Measurements from ENCODE around the gene TEAD2.

DNA sequence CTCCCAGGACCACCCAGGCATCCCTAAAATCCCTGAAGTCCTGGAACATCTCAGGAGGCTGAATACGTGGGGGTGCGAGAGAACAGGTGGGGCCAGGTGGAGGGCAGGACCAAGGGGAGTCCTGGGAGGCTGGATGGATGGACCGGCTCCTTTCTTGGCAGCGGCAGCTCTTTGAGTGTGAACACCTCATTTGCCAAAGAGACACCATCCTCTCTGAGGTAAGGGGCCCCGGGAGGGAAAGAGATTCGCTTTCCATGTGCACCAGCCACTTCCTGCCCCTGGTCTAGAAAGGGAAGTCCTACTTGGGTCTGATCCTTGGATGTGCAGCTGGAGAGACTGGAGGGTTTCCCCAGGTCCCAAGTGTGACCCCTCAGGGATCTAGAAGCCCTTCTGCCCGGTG lies 44.9 kb upstream of the TEAD2 start:
- TF ChIP-seq TCF12 (IDR thresholded peaks at IDR 0.05; ENCODE audit: low read depth, low read length) (no peak), ZNF384 (IDR thresholded peaks at IDR 0.05; ENCODE audit: borderline replicate concordance, low read depth, low read length) (no peak), POLR2AphosphoS5 (IDR thresholded peaks at IDR 0.05; ENCODE audit: low read length) (no peak), HCFC1 (IDR thresholded peaks at IDR 0.05; ENCODE audit: low read length) (no peak), SP1 (IDR thresholded peaks at IDR 0.05; ENCODE audit: low read depth, low read length) (no peak), RAD51 (IDR thresholded peaks at IDR 0.05) (no peak), NFIC (IDR thresholded peaks at IDR 0.05; ENCODE audit: low read depth, low read length) (no peak)
- TF ChIP-seq, protein P1, sequence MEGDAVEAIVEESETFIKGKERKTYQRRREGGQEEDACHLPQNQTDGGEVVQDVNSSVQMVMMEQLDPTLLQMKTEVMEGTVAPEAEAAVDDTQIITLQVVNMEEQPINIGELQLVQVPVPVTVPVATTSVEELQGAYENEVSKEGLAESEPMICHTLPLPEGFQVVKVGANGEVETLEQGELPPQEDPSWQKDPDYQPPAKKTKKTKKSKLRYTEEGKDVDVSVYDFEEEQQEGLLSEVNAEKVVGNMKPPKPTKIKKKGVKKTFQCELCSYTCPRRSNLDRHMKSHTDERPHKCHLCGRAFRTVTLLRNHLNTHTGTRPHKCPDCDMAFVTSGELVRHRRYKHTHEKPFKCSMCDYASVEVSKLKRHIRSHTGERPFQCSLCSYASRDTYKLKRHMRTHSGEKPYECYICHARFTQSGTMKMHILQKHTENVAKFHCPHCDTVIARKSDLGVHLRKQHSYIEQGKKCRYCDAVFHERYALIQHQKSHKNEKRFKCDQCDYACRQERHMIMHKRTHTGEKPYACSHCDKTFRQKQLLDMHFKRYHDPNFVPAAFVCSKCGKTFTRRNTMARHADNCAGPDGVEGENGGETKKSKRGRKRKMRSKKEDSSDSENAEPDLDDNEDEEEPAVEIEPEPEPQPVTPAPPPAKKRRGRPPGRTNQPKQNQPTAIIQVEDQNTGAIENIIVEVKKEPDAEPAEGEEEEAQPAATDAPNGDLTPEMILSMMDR (IDR thresholded peaks at IDR 0.05 in 2 of 3, conservative IDR thresholded peaks at IDR 0.05 in 1 of 3; ENCODE audit: control insufficient read depth in 2 of 3, extremely low read depth in 1 of 3, insufficient read depth in 1 of 3, low read depth in 3 of 3, low read length in 3 of 3) = no peak
- TF ChIP-seq, protein P2, sequence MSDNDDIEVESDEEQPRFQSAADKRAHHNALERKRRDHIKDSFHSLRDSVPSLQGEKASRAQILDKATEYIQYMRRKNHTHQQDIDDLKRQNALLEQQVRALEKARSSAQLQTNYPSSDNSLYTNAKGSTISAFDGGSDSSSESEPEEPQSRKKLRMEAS (IDR thresholded peaks at IDR 0.05; ENCODE audit: low read depth, low read length) = no peak
